ENCODE measurements around the gene JARID2. TPM values are rescaled to one million over a fixed set of nuclear protein-coding genes. Genes with fewer than 3 reads are reported as not detected.

Gene JARID2
- total RNA-seq, 1 donor from 2014 or later: 43.9 TPM

- Mint-ChIP-seq H3K9me3 (peaks cover 4% of the 10 kb centered on the region), H3K36me3 (peaks cover 12% of the 10 kb centered on the region), H3K27me3 (no peaks in the 10 kb centered on the region), H3K27ac (no peak overlapping the region), H3K4me3 (no peak overlapping the region), H3K4me1 (ENCODE audit: unreplicated experiment) (peaks cover 35% of the 10 kb centered on the region)
- no peak for DNase-seq (ENCODE audit: extremely low spot score, unreplicated experiment)
- no peak for TF ChIP-seq CTCF (conservative IDR thresholded peaks at IDR 0.05)
Observed at GRCh38 chr6:15366879-15367278, 121.0 kb downstream of the JARID2 start.

- no peak overlapping the region for H3K27ac Mint-ChIP-seq
- H3K27me3 Mint-ChIP-seq: no peaks in the 10 kb centered on the region
- no peak for TF ChIP-seq CTCF (conservative IDR thresholded peaks at IDR 0.05)
- no peak overlapping the region for H3K4me3 Mint-ChIP-seq
- DNase-seq (ENCODE audit: extremely low spot score, unreplicated experiment): no peak
- H3K4me1 Mint-ChIP-seq (ENCODE audit: unreplicated experiment): peaks cover 37% of the 10 kb centered on the region
- peaks cover 12% of the 10 kb centered on the region for H3K36me3 Mint-ChIP-seq
- peaks cover 4% of the 10 kb centered on the region for H3K9me3 Mint-ChIP-seq
Observed at GRCh38 chr6:15368186-15368585, 122.3 kb downstream of the JARID2 start.

GRCh38 chr6:15368873-15369272 lies 123.0 kb downstream of the JARID2 start:
- Mint-ChIP-seq H3K27me3 (no peaks in the 10 kb centered on the region), H3K4me1 (ENCODE audit: unreplicated experiment) (peaks cover 37% of the 10 kb centered on the region), H3K27ac (no peak overlapping the region), H3K4me3 (no peak overlapping the region), H3K9me3 (peaks cover 4% of the 10 kb centered on the region), H3K36me3 (peaks cover 12% of the 10 kb centered on the region)
- no peak for TF ChIP-seq CTCF (conservative IDR thresholded peaks at IDR 0.05)
- DNase-seq (ENCODE audit: extremely low spot score, unreplicated experiment): no peak

- TF ChIP-seq CTCF (conservative IDR thresholded peaks at IDR 0.05): no peak
- no peak overlapping the region for H3K27ac Mint-ChIP-seq
- H3K36me3 Mint-ChIP-seq: peaks cover 12% of the 10 kb centered on the region
- H3K27me3 Mint-ChIP-seq: no peaks in the 10 kb centered on the region
- no peak overlapping the region for H3K4me3 Mint-ChIP-seq
- peaks cover 37% of the 10 kb centered on the region for H3K4me1 Mint-ChIP-seq (ENCODE audit: unreplicated experiment)
- DNase-seq (ENCODE audit: extremely low spot score, unreplicated experiment): no peak
- peaks cover 4% of the 10 kb centered on the region for H3K9me3 Mint-ChIP-seq
Observed at GRCh38 chr6:15369838-15370237, 124.0 kb downstream of the JARID2 start.

GRCh38 chr6:15370733-15371671 lies 125.1 kb downstream of the JARID2 start:
- no peak overlapping the region for H3K27ac Mint-ChIP-seq

More at GRCh38 chr6:15370733-15371671, 125.1 kb downstream of the JARID2 start:
- TF ChIP-seq CTCF (conservative IDR thresholded peaks at IDR 0.05): no peak
- Mint-ChIP-seq H3K9me3 (peaks cover 4% of the 10 kb centered on the region), H3K4me3 (no peak overlapping the region), H3K4me1 (ENCODE audit: unreplicated experiment) (peaks cover 42% of the 10 kb centered on the region), H3K27me3 (no peaks in the 10 kb centered on the region), H3K36me3 (peaks cover 12% of the 10 kb centered on the region)
- no peak for DNase-seq (ENCODE audit: extremely low spot score, unreplicated experiment)
